Measurements from ENCODE around the gene ZFHX3.

DNA sequence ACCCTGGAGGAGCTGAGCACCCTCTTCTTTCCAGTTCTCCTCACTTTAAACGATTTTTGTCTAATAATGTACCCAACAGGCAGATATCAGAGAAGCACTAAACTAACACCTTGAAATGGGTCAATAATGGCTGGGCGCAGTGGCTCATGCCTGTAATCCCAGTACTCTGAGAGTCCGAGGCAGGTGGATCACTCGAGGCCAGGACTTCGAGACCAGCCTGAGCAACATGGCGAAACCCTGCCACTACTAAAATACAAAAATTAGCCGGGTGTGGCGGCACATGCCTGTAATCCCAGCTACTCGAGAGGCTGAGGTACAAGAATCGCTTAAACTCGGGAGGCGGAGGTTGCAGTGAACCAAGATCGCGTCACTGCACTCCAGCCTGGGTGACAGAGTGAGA is 57.4 kb downstream of the ZFHX3 start:
- TF ChIP-seq POLR2A (IDR thresholded peaks at IDR 0.05) = no peak
- TF ChIP-seq, protein P1, sequence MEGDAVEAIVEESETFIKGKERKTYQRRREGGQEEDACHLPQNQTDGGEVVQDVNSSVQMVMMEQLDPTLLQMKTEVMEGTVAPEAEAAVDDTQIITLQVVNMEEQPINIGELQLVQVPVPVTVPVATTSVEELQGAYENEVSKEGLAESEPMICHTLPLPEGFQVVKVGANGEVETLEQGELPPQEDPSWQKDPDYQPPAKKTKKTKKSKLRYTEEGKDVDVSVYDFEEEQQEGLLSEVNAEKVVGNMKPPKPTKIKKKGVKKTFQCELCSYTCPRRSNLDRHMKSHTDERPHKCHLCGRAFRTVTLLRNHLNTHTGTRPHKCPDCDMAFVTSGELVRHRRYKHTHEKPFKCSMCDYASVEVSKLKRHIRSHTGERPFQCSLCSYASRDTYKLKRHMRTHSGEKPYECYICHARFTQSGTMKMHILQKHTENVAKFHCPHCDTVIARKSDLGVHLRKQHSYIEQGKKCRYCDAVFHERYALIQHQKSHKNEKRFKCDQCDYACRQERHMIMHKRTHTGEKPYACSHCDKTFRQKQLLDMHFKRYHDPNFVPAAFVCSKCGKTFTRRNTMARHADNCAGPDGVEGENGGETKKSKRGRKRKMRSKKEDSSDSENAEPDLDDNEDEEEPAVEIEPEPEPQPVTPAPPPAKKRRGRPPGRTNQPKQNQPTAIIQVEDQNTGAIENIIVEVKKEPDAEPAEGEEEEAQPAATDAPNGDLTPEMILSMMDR (IDR thresholded peaks at IDR 0.05) = no peak

All from right lobe of liver (tissue), 4 donors.